Measurements from ENCODE around the gene ATXN1. TPM values are rescaled to one million over a fixed set of nuclear protein-coding genes. Genes with fewer than 3 reads are reported as not detected.
A peak's percentile ranks its signal among the peaks of the same experiment; 100 is the strongest.
"Not testable (repeated sequence)": the region's sequence is repeated elsewhere in the genome, so short reads cannot be mapped to it uniquely, and the experiment has no call there.

ATXN1 gene
- total RNA-seq, 1 donor from 2014 or later = 18.4 TPM

DNA sequence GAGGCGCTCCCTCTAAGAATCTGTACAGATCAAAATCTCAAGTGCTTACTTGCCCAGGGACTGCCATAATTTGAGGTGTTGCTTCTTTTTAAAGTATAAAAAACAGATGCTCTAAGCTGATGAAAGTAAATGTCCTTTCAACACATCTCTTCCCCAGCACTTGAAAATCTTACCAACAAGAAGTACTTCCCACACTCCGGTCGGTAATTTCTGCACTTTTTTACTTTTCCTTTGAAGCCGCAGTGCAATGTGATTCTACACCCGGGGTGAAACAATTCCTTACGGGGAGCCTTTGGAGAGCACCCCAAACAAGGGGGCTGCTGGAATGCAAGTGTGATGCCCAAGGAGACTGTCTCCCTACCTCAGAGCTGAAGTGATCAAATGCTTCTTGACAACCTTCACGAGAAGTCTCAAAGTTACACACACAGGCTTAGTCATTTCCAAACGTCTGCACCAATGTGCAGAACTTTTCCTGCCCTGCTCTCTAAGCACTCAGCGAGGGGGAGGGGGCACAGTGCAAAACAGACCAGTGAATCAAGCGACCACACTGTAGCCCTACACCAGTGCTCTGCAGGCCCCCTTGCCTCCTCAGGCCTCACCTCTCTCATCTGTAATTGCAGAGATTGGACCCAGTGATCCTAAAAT is 56.7 kb downstream of the ATXN1 start:
- peak; percentile 60 for DNase-seq (ENCODE audit: low read depth)
- H3K27me3 ChIP-seq (ENCODE audit: control insufficient read depth, insufficient read depth, low read length) = no peaks in the 10 kb centered on the region
- H3K36me3 ChIP-seq (ENCODE audit: control insufficient read depth, insufficient read depth, low read length) = no peaks in the 10 kb centered on the region
- FAIRE-seq = peak; percentile 32
- TF ChIP-seq CTCF (IDR thresholded peaks at IDR 0.05; ENCODE audit: insufficient read depth, low read length, severe bottlenecking) = no peak
- H3K4me3 ChIP-seq (ENCODE audit: low read depth, low read length) = no peak overlapping the region

DNA sequence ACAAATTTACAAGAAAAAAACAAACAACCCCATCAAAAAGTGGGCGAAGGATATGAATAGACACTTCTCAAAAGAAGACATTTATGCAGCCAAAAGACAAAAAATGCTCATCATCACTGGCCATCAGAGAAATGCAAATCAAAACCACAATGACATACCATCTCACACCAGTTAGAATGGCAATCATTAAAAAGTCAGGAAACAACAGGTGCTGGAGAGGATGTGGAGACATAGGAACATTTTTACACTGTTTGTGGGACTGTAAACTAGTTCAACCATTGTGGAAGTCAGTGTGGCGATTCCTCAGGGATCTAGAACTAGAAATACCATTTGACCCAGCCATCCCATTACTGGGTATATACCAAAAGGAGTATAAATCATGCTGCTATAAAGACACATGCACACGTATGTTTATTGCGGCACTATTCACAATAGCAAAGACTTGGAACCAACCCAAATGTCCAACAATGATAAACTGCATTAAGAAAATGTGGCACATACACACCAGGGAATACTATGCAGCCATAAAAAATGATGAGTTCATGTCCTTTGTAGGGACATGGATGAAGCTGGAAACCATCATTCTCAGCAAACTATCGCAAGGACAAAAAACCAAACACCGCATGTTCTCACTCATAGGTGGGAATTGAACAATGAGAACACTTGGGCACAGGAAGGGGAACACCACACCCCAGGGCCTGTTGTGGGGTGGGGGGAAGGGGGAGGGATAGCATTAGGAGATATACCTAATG is 58.5 kb downstream of the ATXN1 start:
- not testable (repeated sequence) for H3K27me3 ChIP-seq (ENCODE audit: control insufficient read depth, insufficient read depth, low read length); H3K36me3 ChIP-seq (ENCODE audit: control insufficient read depth, insufficient read depth, low read length); FAIRE-seq; DNase-seq (ENCODE audit: low read depth); H3K4me3 ChIP-seq (ENCODE audit: low read depth, low read length)

DNA sequence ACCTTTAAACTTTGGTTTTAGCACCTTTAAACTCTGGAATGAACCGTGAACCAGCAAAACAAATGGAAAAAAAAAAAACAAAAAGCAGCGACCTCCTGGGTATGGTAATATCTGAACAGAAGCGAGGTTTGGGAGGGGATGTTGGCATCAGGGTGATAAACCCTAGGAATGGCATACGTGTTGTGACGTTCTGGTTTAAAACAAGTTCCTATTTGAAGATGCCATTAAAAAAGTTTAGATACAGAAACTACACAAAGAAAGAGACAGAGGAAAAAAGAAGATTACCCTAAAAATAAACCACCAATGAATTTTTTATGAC is 60.4 kb downstream of the ATXN1 start:
- TF ChIP-seq CTCF (IDR thresholded peaks at IDR 0.05; ENCODE audit: insufficient read depth, low read length, severe bottlenecking) = no peak
- DNase-seq (ENCODE audit: low read depth) (no peak), FAIRE-seq (no peak)
- Histone ChIP-seq H3K4me3 (ENCODE audit: low read depth, low read length) (no peak overlapping the region), H3K36me3 (ENCODE audit: control insufficient read depth, insufficient read depth, low read length) (no peaks in the 10 kb centered on the region), H3K27me3 (ENCODE audit: control insufficient read depth, insufficient read depth, low read length) (no peaks in the 10 kb centered on the region)

GRCh38 chr6:16700202-16700915 is 60.9 kb downstream of the ATXN1 start:
- DNase-seq (ENCODE audit: low read depth) (no peak), FAIRE-seq (no peak)
- Histone ChIP-seq H3K36me3 (ENCODE audit: control insufficient read depth, insufficient read depth, low read length) (no peaks in the 10 kb centered on the region), H3K27me3 (ENCODE audit: control insufficient read depth, insufficient read depth, low read length) (no peaks in the 10 kb centered on the region), H3K4me3 (ENCODE audit: low read depth, low read length) (no peak overlapping the region)
- no peak for TF ChIP-seq CTCF (IDR thresholded peaks at IDR 0.05; ENCODE audit: insufficient read depth, low read length, severe bottlenecking)

DNA sequence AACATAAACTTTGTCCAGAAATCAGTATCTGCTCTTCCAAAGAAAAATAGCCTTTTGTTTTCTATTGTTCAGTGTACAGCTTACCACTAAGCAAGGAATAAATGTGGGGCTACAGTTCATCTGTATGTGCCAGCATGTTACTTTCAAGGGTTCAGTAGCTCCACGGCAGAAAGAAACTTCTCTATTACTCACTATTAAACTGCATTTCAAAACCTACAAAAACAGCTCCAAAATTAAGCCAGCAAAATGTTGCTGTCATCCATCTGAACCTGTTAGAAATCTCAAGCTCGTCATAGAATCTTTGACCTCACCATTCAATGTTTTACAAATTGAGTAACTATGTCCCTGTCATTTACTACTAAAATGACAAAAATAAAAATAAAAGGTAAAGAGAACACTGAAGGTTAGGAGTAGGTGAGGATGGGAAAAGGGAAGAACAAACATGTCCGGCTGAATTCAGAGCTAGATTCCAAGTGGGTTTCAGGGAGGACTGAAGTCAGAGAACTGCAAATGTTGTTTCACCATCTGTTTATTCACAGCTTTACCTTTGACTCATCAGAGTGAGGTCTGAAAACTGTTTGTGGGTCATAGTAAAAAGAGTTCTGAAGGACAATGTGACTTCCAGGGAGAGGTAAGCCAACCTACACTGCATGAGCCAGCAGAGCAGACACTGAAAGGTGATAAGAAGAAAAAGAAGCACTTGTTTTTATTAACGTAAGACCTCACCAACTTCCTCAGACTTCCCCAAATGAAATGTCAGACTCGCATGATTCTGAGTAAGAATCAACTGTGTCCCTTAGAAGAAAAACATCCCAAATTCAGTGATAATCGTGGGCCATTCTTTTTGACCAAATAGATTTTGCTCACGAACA is 62.0 kb downstream of the ATXN1 start:
- no peak for TF ChIP-seq CTCF (IDR thresholded peaks at IDR 0.05; ENCODE audit: insufficient read depth, low read length, severe bottlenecking)
- no peak overlapping the region for H3K4me3 ChIP-seq (ENCODE audit: low read depth, low read length)
- FAIRE-seq = no peak
- peak; percentile 80 for DNase-seq (ENCODE audit: low read depth)
- no peaks in the 10 kb centered on the region for H3K27me3 ChIP-seq (ENCODE audit: control insufficient read depth, insufficient read depth, low read length)
- no peaks in the 10 kb centered on the region for H3K36me3 ChIP-seq (ENCODE audit: control insufficient read depth, insufficient read depth, low read length)

DNA sequence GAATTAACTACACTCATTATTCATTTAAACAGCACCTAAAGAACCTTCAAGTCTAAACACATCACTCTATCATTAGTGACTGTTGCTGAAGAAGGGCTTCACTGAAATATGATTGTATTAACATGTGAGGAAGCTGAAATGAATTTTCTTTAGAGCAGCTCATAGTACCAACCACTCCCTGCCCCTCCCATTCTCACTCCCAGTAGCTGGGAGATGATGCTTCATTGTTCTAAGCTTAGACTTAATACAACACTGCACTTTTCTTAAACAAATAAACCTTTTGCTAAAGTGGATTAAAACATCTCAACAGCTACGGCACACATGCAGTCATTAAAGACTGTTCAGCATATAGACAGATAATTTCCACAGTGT is 63.1 kb downstream of the ATXN1 start:
- no peak for TF ChIP-seq CTCF (IDR thresholded peaks at IDR 0.05; ENCODE audit: insufficient read depth, low read length, severe bottlenecking)
- no peaks in the 10 kb centered on the region for H3K27me3 ChIP-seq (ENCODE audit: control insufficient read depth, insufficient read depth, low read length)
- H3K36me3 ChIP-seq (ENCODE audit: control insufficient read depth, insufficient read depth, low read length) = no peaks in the 10 kb centered on the region
- DNase-seq (ENCODE audit: low read depth) = peak; percentile 88
- no peak overlapping the region for H3K4me3 ChIP-seq (ENCODE audit: low read depth, low read length)
- no peak for FAIRE-seq
